Activated gamma-delta T cell treated with anti-CD3 and anti-CD28 coated beads, Interleukin-2, amount 50 U/mL, for 16 hours (primary cell): ENCODE measurements around the gene HSD17B14.
"Not testable (repeated sequence)": the region's sequence is repeated elsewhere in the genome, so short reads cannot be mapped to it uniquely, and the experiment has no call there.

Source experiments
- DNase-seq: peaks from one replicate; pipeline ENCODE4 v3.0.0-alpha.2; 2020; ENCODE audit warnings: low read depth

Gene HSD17B14

DNA sequence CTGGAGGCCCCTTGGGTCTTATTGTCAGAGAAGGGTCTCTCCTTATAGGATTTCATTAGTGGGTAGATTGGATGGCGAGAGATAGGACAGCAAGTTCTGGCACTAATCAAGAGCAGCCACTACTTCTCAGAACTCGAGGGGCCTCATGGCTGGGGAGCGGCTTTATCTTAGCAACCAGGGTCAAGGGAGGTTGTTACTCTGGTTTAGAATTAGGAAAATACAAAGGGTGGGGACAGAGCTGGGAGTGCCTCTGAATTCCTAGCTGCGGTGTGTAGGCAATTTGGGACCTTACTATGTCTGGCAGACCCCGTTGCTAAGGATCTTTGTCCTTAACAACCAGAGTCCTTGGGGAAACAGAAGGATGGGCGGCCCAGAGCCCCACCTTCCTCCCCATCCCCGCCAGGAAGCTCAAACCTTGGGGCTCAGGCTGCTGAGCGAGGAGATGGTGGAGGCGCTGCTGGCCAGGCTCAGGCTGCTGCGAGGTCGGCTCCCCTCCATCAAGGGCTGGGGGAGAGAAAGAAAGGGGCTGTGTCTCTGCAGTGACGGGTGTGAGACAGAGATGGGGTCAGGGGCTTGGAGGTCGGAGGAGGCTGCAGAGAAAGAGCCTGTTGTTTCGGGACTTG is 30.9 kb upstream of the HSD17B14 start:
- no peak for DNase-seq

DNA sequence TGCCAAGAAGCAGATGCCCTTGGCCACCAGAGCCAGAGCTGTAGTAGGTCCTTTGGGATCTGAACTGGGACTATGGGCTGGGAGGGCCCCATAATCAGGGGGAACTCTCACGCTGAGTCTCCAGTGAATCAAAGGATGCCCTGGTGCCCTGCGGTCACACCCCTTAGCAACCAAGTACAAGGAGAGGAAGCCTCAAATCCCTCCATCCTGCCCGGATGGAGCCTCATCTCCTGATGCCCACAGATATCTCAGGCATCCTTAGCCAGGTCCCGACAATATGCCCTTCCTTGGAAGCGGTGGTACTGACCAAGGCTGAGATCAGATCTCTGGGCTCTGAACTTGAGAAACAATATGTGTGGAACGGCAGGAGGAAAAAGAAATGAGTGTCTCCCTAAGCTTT is 30.4 kb upstream of the HSD17B14 start:
- no peak for DNase-seq

DNA sequence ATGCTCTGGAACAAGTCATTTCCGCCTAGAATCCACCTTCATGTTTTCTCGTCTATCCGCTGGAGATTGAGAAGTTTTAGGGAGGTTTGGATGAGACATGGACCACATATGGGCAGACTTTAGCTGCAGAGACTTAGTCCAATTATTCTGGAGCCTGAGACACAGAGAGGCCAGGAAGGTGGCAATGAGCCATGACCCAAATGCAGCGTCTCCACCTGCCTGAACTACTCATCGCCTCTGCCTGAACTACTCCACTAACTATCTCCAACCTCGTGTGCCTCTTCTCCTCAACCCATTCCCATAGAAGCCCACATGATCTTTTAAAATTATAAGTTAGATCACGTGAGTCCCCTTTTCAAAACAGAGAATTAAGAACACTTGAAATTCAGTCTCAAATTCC is 26.5 kb upstream of the HSD17B14 start:
- no peak for DNase-seq

DNA sequence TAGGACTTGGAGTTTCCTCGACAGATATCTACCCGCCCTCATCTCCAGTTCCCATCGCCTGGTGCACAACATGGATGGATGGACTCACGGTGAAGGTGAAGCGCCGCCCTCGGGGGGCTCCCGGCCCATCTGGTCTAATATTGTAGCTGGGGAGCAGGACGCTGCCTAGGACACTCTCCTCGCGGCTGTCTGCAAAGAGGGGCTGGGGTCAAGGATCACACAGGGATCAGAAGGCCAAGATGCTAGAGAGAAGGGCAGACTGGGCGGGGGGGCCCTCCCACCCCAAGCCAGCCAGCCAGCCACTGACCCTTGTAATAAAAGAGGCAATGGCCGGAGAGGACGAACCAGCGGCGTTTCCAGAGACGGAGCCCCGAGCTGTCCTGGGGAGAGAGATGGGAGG is 25.0 kb upstream of the HSD17B14 start:
- DNase-seq = no peak

DNA sequence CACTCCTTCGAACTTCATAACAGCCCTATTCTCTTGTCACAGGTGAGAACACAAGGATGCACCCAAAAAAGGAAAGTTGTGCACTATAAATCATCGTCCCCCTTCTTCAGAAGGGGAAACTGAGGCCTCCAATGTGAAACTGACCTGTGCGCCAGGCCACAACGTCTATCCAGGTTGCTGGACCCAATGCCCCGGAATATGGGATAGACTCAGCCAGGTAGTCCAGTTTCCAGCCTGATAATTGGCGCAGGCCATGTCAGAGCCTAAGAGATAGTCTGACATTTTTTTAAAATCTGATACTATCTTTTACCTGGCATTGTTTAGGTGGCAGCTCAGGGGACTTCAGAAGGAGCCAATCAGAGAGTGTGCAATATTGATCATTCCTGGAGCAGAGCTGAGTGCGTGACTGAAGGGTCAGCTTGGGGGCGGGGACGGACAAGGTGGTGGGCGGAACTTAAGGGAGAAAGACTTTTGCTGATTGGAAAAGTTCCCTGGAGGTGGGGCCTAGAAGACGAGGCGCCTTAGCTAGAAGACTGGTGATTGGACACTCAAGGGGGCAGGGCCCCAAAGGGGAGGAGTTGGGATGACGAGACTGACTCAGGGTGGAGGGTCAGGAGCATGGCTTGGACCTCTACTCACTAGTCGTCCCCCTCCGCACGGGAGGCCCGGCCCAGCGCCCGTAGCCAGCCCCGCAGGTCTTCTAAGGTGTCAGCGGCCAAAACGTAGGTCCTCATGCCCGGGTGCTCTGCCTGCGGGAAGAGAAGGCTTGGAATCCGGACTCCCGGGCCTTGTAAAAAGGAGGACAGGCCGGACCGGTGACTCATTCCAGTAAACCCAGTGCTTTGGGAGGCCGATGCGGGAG is 23.7 kb upstream of the HSD17B14 start:
- DNase-seq = no peak

DNA sequence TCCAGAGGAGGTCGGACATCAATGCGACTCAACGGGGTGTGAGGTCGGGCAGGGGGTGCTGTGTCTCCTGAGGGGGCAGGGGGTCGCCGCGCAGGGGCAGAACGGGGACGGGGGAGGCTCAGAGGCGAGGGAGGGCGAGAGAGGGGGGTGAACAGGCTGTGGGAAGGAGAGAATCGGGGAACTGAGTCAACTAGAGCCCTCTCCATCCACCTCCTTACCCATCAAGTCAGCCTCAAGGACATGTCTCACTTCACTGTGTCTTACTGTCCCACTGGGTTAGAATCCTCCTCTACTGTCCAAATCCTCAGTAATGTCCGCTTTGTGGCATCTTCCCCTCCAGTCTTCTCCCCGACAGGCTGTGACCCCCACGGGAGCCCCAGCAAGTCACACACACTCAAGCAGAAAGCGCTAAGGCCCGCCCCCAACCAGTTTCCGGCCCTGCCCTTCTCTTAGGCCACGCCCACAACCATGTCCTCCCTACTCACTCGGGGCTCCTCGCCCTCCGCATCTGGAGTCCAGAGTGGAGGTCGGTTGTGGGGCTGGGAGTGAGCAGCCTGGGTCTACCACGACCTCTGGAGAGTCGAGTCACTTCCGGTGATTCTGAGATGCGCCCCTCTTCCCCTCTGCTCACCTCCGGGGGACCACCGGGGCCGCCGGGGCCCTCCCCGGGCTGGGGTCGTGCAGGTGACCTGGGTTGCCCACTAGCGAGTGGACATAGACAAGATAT is 22.9 kb upstream of the HSD17B14 start:
- DNase-seq = peak; percentile 64

DNA sequence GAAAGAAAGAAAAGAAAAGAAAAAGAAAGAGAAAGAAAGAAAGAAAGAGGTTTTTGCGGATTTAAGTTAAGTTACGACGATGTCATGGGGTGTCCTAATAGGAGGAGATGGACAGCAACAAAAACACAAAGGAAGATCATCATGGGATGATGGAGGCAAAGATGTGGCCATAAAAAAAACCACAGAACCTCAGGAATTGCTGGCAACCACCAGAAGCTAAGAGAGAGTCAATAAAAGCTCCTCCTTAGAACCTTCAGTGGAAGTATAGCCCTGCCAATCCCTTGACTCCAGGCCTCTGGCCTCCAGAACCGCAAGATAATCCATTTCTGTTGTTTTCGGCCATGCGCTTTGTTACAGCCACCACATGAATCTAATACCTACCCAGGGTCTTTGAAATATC is 20.6 kb upstream of the HSD17B14 start:
- DNase-seq = no peak

DNA sequence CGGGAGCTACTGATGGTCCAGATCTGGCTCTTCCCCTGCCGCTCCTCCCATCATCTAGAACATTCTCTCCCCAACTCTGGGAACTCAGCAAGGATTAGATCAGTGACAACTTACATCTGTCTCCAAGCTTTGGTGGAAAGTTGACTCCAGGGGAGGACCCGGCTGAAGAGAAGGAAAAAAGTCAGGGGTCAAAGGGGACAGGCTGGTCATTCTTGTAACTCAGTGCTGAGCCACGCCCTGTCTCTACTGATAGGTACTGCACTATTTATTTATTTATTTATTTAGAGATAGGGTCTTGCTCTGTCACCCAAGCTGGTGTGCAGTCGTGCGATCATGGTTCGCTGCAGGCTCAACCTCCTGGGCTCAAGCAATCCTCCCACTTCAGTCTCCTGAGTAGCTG is 17.8 kb upstream of the HSD17B14 start:
- DNase-seq = no peak

DNA sequence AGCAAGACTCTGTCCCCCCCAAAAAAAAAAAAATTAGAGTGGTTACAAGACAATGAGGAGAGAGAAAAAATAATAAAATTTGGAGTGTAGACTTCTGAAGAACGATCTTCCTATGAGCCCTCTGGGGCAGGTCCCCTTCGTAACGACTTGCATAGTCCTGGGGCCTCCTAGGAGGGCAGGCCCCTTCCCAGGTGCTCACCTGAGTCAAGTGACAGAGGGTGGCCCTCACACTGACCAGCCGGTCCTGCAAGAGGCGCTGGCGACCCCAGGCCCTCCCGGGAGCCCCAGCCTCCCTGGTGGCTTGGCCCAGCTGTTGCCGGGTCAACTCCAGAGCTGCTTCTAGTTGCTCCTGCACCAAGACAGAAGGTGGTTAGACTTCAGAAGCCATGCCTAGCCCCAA is 17.2 kb upstream of the HSD17B14 start:
- DNase-seq = no peak

DNA sequence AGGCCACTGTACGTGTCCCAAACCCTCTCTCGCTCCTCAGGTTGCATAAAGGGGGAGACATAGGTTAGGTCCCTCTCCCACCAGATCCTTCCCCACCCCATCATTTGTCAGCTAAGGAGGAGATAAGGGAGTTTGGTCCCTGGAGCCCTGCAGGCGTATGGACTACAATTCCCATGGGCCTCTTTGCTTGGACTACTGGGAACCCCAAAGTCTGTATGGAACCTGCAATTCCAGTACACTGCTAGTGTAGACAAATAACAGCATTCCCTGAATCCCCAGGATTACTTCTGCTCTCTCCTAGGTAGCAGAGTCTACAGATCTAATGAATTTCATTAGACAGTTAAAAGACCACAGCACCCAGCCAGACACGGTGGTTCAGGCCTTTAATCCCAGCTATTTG is 16.0 kb upstream of the HSD17B14 start:
- DNase-seq = no peak

DNA sequence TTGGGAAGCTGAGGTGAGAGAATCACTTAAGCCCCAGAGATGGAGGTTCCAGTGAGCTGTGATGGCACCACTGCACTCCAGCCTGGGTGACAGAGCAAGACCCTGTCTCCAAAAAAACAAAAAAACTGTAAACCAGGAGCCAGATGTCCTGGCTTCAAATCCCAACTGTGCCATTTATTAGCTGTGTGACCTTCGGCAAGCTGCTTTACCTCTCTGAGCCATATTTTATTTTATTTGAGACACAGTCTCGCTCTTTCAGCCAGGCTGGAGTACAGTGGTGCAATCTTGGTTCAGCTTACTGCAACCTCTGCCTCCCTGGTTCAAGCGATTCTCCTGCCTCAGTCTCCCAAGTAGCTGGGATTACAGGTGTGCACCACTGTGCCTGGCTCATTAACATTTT is 10.4 kb upstream of the HSD17B14 start:
- not testable (repeated sequence) for DNase-seq

DNA sequence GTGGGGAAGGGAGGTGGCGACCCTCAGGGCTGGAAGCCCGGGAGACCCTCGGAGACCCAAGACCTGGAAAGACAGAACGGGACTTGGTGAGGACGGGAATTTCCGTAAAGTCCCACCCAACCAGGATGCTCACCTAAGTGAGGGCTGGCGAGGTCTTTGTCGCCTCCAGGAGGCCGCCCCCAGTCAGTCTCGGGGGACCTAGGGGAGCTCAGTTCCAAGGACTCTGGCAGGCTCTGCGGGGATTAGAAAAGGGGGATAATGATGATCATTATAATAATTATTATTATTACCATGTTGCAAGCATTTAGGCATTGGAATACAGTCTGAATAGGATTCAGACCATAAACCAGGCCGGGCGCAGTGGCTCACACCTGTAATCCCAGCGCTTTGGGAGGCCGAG is 9.1 kb upstream of the HSD17B14 start:
- no peak for DNase-seq

DNA sequence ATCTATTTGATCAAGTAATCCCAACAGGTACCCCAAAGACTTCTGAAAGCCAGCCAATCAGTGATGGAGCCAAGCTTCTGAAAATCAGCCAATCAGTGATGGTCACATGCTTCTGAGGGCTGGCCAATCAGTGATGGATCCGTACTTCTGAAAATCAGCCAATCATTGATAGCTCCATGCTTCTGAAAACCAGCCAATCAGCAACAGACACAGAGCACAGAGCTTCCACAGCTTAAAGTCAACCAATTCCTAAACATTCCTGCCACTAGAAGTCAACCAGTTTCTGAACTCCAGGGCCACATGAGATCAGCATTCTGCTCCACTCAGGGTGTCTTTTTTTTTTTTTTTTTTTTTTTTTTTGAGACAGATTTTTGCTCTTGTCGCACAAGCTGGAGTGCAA is 8.2 kb upstream of the HSD17B14 start:
- no peak for DNase-seq

DNA sequence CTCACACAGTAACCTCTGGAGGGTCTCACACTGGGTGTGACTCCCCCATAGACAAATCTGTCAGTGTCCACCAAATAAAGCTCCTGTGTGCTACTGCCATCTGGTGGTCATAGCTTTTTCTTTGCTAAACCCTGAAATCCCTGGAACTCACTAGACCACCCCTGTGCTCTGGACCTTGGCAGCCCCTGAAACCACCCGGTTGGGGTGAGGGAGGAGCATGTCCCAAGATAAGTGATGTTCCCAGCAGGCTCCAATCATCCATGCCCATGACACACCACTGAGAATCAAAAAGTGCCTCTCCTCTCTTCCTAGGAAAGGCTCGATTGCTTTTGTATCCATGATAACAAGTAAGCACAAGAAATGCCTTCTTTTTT is 6.5 kb upstream of the HSD17B14 start:
- DNase-seq = peak; percentile 42

DNA sequence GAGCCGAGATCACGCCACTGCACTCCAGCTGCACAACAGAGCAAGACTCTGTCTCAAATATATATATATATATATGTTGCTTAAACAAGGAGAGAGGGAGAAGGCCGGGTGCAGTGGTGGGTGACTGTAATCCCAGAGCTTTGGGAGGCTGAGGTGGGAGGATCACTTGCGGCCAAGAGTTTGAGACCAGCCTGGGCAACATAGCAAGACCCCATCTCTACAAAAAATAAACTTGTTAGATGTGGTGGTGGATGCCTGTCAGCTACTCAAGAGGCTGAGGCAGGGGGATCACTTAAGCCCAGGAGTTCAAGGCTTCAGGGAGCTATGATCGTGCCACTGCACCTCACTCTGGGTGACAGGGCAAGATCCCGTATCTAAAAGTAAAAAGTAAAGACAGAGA is 5.3 kb upstream of the HSD17B14 start:
- no peak for DNase-seq

DNA sequence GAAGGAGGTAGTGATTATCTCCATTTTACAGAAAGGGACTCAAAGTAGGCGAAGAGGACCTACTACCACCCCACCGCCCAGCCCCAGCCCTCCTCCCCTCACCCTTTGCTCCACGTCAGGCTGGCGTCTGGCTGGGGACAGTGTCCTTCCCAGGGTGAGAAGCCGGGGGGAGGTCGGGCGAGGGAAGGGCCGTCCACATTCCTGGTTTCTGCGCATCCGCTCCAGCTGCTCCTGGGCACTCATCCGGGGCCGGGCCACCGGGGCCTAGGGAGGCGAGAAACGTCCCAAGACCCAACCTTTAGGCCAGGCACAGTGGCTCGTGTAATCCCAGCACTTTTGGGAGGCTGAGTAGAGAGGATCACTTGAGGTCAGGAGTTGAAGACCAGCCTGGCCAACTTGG is 4.8 kb upstream of the HSD17B14 start:
- no peak for DNase-seq

DNA sequence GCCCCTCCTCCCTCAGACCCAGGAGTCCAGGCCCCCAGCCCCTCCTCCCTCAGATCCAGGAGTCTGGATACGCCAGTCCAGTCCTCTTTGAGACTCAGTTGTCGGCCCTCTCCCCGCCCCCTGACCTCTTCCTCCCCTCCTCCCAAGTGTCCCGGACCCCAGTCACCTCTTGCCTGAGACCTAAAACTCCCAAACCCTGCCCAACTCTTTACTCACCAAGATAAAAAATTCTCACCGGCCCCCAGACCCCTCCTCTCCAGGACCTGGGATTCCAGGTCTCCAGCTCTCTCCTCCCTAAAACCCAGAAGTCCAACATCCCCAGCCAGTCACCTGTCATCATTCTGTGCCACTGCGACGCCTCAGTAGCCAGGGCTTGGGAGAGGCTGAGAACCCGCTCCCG is 1.4 kb upstream of the HSD17B14 start:
- DNase-seq = no peak

DNA sequence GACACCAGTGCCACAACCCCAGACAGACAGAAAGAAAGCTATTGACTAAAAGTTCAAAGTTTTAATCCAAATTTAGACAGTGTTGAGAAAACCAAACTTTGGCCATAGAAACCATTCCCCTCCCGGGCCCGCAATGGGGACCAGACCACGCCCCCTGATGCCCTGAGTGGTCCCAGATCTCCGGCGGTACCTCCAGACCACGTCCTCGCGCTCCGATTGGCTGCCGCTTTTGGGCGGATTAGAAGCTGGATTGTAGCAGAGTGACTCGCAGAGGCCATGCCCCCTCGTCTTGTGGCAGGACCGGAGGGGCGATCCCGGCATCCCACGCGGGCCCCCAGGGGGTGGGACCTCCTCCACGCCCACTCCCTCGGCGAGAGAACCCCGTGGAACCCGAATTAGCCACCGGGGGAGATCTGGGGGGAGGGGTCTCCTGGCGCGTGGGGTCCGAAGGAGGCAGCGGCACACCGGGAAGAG is 797 bp upstream of the HSD17B14 start:
- DNase-seq = peak; percentile 73

DNA sequence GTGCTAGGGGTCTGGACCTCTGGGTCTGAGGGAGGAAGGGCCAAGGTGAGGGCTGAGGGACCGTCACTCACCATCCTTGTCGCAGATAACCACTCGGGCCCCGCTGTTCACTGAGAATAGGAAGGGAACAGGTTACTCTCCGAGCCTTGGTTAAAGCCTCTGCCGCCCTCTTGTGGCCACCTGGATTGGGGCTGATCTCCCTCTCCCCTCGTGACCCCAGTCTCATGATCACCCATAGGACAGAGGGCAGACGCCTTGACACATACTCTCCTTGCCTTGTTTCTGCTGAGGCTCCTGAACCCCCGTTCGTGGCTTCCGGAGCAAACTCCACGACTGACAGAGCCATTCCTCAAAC is 580 bp downstream of the HSD17B14 start:
- peak; percentile 89 for DNase-seq

DNA sequence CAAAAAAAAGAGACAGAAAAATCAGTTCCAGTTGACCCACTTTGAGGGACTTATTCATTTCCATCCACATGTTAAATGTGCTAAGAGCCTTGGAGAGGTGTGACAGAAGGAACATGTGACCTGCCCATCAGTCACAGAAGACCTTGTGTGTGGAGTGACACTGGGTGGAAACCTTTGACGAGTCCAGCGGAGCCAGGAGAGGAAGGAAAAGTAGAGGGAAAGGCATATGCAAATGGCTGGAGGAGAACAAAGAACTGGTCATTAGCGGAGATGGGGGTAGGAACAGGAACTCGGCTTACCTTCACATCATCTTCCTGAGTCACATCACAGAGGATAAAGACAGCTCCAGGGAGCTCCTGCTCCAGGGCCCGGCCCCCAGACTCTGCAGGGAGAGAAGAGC is 2.3 kb downstream of the HSD17B14 start:
- DNase-seq = no peak

DNA sequence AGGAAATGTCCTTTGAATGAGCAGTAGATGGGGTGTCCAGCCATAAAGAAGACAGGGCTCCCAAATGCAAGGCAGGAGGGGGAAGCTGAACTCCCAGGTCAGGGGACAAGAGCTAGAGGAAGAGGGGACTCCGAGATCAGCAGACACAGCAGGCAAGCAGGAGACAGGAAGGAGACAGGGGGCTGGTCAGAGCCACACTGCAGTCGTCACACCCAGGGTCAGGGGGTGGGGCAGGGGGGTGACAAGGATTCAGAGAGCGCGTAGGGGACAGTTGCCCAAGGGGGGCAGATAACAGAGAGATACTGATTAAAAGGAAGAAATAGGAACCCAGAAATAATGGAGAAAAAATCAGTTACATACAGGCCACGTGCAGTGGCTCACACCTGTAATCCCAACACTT is 3.2 kb downstream of the HSD17B14 start:
- DNase-seq = no peak

DNA sequence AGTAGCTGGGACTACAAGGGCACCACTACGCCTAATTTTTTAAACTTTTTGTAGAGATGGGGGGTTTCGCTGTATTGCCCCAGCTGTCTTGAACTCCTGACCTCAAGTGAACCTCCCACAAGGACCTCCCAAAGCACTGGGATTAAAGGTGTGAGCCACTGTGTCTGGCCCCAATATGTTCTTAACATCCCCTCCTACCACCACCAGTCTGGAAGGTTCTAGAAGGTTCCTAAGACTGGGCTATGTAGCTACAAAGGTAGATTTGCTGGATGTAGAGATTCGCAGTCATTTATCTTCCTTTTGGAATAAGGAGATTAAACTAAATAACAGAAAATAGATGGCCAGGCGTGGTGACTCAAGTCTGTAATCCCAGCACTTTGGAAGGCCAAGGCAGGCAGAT is 5.3 kb downstream of the HSD17B14 start:
- DNase-seq = no peak

DNA sequence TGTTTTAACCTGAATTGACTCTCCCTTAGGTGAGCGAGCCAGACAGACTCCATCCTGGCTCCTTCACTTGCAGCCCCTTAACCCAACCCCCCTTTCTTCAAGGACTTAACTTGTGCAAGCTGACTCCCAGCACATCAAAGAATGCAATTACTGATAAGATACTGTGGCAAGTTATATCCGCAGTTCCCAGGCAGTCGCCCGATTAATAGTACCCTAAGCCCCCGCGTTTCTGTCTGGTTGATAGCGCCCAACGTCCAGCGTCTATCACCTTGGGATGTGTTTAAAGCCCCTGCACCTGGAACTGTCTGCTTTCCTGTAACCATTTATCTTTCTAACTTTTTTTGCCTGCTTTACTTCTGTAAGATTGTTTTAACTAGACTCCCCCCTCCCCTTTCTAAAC is 6.2 kb downstream of the HSD17B14 start:
- DNase-seq = no peak
